NCI-H146 treated with DMSO at 0.1 percent for 48 hours (cell line): ENCODE results near the gene HIPK2.

Experiments used
- DNase-seq: peaks from one replicate; lab custom pipeline; 2025; ENCODE audit not compliant: unreplicated experiment; lab: John Stamatoyannopoulos, UW

Gene HIPK2

GRCh38 chr7:139574618-139575337 lies 203.0 kb downstream of the HIPK2 start:
- no peak for DNase-seq

DNA sequence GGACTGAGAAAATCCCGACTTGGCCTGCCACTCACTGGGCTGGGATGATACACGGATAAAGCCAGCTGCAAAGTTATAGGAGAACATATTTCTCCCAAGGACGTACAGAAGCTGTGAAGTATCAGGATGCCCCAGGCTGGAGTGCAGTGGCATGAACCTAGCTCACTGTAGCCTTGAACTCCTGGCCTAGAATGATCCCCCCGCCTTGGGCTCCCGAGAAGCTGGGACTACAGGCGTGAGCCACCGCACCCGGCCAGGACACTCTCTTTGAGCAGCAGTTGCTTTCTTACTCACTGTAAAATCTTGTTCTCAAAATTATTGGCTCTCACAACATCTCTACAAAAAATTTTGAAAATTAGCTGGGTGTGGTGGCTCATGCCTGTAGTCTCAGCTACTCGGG lies 203.9 kb downstream of the HIPK2 start:
- no peak for DNase-seq

GRCh38 chr7:139572704-139573385 lies 205.0 kb downstream of the HIPK2 start:
- DNase-seq = no peak

GRCh38 chr7:139572071-139572470 lies 205.7 kb downstream of the HIPK2 start:
- DNase-seq = no peak

- no peak for DNase-seq
Measured at GRCh38 chr7:139571651-139572050, 206.1 kb downstream of the HIPK2 start.

- DNase-seq = no peak
Measured at GRCh38 chr7:139571190-139571589, 206.6 kb downstream of the HIPK2 start.

DNA sequence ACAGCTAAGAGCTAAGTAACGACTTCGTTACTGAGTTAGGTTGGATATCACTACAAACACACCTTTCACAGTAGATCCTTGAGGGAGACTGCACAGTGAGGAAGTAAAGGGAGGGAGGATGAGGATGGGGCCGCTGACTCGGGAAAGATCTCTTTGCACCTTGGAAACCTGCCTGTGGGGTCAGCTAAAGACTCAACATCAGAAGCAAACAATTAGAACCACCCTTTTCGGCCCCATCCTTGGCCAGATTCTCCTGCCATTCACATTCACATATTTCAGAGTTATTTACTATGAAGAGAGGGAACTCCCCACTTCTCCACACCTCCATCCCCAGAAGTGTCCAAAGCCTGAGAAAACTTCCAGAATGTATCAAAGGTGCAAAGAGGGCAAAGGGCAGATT lies 207.2 kb downstream of the HIPK2 start:
- DNase-seq = no peak

DNA sequence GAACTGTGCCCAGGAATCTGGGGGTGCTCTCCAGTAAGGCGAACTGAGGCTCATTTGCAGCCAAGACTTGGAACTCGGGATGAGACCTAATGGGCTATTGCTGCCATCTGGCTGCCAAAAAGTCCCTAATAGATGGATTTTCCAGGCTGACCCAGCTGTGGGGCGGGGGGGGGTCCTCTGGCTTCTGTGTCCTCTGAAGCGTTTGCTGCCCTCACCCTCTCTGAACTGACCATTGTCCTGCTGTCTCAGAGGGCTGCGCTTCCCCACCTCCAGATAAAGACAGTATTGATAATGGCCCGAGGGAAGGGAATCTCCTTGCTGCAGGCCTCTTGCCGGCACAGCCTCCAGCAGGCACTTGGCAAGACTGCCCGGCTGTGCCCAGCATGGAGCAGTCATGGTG lies 207.7 kb downstream of the HIPK2 start:
- no peak for DNase-seq

GRCh38 chr7:139568813-139569490 lies 208.8 kb downstream of the HIPK2 start:
- no peak for DNase-seq

DNA sequence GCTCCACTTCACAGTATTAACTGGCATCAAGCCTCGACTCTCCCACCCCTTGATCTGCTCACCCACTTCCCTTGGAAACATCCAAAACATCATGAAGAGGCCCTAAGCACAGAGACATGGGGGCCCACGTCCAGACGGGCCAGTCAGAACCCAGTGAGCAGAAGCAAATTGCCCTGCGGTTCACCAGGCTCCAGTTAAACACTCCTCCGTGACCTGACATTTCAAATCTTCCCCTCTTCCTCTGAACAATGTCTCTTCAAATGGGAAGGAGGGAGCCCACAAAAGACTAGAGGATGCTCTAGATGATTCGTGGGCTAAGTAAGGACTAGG lies 209.5 kb downstream of the HIPK2 start:
- DNase-seq = no peak

GRCh38 chr7:139567647-139568345 lies 210.0 kb downstream of the HIPK2 start:
- DNase-seq = no peak

DNA sequence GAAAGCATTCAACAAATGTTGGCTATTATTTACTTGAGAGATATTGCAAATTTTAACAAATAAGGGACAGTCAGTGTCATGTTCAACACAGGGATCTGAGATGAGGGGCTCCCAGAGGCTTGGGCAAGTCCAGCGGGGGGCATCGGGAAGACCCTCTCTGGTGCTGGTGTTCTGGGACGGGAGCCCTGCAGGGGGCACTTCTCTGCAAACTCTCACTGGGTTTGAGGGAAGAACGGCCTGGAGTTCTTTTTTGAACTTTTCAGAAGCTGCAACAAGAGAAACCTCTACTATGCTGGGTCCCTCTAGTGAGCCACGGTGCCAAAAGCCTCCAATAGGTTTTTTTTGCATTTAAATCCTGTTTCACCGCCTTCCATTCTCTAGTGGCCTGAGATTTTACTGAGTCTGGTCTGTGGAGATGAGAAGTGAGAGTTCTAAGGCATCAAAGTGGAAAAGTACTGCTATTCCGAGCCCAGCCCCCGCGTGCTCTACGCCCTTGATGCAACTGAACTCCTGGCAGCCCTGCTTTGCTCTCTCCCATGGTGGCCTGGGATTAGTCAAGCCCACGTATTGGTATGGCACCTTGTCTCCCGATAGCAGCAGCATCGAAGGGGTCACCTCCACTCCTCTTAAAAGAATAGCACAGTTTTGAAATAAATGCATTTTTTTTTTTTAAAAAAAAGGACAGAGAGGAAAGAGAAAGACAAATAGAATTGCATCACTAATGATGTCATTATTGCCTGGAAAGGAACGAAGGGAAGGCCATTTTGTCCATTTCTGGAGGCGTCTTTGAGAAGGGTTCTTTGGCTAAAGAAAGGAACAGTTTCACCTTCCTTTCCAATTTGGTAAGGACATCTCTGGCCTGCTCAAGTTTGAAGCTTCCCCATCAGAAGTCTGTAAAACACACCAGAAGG lies 210.8 kb downstream of the HIPK2 start:
- no peak for DNase-seq

DNA sequence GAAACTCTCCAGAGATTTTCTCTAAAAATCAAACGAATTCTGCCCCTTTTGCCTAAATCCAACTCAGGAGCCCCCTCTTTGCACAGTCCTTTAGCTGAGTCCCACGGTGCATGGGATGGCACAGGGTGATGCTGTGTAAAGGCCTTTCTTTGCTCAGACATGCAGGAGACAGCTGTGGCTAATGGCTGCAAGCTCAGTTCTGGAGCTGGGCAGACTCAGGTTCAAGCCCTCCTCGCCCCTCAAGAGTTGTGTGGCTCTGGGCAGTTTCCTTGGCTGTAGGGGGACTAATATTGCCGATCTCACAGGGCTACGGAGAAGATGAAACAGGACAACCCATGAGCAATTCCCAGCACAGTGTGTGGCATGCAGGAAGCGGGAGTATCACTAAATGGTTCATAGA lies 211.7 kb downstream of the HIPK2 start:
- DNase-seq = no peak

DNA sequence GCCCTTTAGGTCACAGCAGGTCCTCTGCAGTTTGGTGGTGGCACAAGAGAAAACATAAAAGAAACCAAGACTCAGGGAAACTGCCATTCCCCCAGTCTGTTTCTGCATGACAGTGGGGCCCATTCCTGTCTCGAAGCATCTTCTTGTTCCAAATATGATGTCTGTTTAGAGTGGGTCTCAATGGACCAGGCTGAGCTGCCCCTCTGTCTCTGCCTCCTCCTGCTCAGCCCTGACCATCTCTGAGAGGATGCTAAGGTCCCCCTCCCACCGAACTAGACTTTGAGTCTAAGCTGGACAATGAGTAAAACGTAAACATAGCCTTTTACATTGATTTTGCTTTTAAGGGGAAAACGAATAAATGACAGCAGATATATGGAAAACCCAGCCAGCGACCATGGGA lies 213.9 kb downstream of the HIPK2 start:
- DNase-seq = no peak

DNA sequence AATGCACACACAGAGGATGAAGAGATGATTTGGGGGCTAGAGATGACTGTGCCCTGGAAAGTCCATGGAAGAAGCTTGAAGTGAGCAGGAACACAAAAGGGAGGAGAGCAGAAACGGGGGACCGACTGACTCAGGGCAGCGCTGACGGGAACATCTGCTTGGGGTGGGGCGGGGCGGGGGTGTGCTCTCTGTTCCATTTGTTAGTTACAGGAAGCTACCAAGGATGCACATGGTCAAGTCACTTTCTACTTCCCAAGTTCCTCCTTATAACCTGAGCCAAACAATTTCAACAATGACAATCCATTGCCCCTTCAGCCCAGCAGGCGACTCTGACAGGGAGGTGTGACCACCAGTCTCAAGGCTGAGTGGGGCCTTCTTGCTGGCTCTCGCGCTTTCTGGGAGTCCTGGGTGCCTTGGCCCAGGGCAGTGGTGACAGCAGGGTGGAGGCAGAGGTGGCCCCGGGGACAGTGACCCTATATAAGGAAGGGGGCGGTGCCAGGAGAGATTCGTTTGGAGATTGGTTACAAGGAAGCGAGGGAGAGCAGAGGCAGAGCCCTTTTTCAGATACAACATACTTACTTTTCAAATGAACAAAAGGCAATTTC lies 214.7 kb downstream of the HIPK2 start:
- no peak for DNase-seq

GRCh38 chr7:139562491-139562890 lies 215.3 kb downstream of the HIPK2 start:
- no peak for DNase-seq

DNA sequence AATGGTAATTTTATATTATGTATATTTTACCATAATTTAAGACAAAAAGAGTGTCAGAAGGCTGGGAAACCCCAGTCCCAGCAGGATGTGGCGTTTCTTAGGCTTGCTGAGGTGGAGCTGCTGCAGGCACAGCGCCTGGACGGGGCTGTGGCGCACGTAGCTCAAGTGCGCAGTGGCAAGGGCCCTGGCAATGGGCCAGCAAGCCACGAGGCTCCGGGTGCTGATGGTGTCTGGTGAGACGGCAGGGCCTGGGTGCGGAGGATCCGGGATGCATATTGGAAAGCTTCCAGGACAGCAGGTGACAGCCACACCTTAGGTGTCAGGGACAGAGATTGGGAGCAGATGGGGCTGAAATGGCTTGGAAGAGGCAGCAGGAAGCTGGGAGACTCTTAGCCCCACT lies 217.1 kb downstream of the HIPK2 start:
- no peak for DNase-seq

GRCh38 chr7:139560199-139560598 lies 217.6 kb downstream of the HIPK2 start:
- no peak for DNase-seq

GRCh38 chr7:139559364-139560105 lies 218.3 kb downstream of the HIPK2 start:
- DNase-seq = no peak
